ENCODE measurements around the gene RAD50.
A peak's percentile ranks its signal among the peaks of the same experiment; 100 is the strongest.

The RAD50 gene

GRCh38 chr5:132673939-132674630 is 117.3 kb downstream of the RAD50 start, which contains the start of gene IL4:
IL4 (plus strand) TSS chr5:132673989; CDS start chr5:132674051, 62 bp downstream.
- Histone ChIP-seq H3K36me3 (ENCODE audit: control insufficient read depth in 5 of 5, insufficient read depth in 5 of 5, low read length in 5 of 5) (no peaks in the 10 kb centered on the region), H3K27ac (ENCODE audit: low read depth, low read length) (no peak within 1 kb of the TSS), H3K9ac (ENCODE audit: low read length in 5 of 5) (peak within 1 kb of the TSS in 1 of 5 donors; percentile 14), H3K27me3 (ENCODE audit: control insufficient read depth in 5 of 5, insufficient read depth in 4 of 5, low read length in 5 of 5) (no peaks in the 10 kb centered on the region), H3K9me3 (ENCODE audit: control insufficient read depth in 5 of 5, low read length in 5 of 5) (no peaks in the 10 kb centered on the region), H3K4me1 (ENCODE audit: control insufficient read depth in 5 of 5, insufficient read depth in 5 of 5, low read length in 5 of 5) (peaks cover 0 to 22% (median 12%) of the 10 kb centered on the region in 5 donors), H3K4me3 (ENCODE audit: low read depth in 1 of 5, low read length in 5 of 5) (no peak within 1 kb of the TSS)

DNA sequence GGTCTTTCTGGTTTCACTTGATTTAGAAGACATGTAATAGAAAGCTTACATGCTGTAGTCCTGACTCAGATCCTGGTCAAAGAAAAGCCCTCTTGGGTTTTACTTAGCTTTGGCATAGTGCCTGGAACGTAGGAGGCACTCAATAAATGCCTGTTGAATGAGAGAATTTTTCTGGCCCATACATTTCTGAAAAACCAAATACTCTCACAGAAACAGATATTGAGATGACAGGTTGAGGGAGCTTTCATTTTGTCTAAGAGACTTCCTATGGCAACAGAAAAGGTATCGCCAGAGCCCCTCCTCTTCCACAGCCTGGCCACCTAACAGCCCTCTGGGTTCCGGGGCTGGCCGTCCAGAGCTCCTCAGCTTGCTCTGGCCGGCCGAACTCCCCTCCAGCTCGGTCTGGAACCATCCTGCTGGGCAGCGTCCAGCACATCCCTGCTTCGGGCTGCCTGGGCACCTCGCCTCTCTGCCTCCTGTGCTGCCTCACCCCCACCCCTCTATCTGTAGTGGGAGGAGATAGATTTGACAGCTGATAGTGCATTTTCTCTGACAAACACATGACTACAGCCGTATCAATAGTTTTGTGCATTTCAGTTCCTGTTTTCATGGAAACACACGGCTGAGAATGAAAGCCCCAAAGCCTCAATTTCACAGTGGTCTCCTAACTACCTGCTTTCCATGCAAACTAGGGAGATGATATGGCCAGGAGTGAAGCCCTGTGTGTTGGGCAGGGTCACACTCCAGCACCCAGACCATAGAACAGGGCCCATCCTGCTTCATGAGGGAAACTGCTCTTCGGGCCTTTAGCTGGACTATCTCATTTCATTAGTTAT is 118.1 kb downstream of the RAD50 start:
- Histone ChIP-seq H3K27me3 (ENCODE audit: control insufficient read depth in 5 of 5, insufficient read depth in 4 of 5, low read length in 5 of 5) (no peaks in the 10 kb centered on the region), H3K36me3 (ENCODE audit: control insufficient read depth in 5 of 5, insufficient read depth in 5 of 5, low read length in 5 of 5) (no peaks in the 10 kb centered on the region), H3K4me1 (ENCODE audit: control insufficient read depth in 5 of 5, insufficient read depth in 5 of 5, low read length in 5 of 5) (peaks cover 0 to 22% (median 12%) of the 10 kb centered on the region in 5 donors), H3K9ac (ENCODE audit: low read length in 5 of 5) (peak overlapping the region in 1 of 5 donors; percentile 14), H3K27ac (ENCODE audit: low read depth, low read length) (no peak overlapping the region), H3K9me3 (ENCODE audit: control insufficient read depth in 5 of 5, low read length in 5 of 5) (no peaks in the 10 kb centered on the region), H3K4me3 (ENCODE audit: low read depth in 1 of 5, low read length in 5 of 5) (no peak overlapping the region)

- no peak overlapping the region for H3K4me3 ChIP-seq (ENCODE audit: low read depth in 1 of 5, low read length in 5 of 5)
- H3K27ac ChIP-seq (ENCODE audit: low read depth, low read length): no peak overlapping the region
- no peaks in the 10 kb centered on the region for H3K9me3 ChIP-seq (ENCODE audit: control insufficient read depth in 5 of 5, low read length in 5 of 5)
- H3K4me1 ChIP-seq (ENCODE audit: control insufficient read depth in 5 of 5, insufficient read depth in 5 of 5, low read length in 5 of 5): peaks cover 0 to 22% (median 12%) of the 10 kb centered on the region in 5 donors
- no peak overlapping the region for H3K9ac ChIP-seq (ENCODE audit: low read length in 5 of 5)
- no peaks in the 10 kb centered on the region for H3K36me3 ChIP-seq (ENCODE audit: control insufficient read depth in 5 of 5, insufficient read depth in 5 of 5, low read length in 5 of 5)
- no peaks in the 10 kb centered on the region for H3K27me3 ChIP-seq (ENCODE audit: control insufficient read depth in 5 of 5, insufficient read depth in 4 of 5, low read length in 5 of 5)
Observed at GRCh38 chr5:132675936-132676689, 119.3 kb downstream of the RAD50 start.

DNA sequence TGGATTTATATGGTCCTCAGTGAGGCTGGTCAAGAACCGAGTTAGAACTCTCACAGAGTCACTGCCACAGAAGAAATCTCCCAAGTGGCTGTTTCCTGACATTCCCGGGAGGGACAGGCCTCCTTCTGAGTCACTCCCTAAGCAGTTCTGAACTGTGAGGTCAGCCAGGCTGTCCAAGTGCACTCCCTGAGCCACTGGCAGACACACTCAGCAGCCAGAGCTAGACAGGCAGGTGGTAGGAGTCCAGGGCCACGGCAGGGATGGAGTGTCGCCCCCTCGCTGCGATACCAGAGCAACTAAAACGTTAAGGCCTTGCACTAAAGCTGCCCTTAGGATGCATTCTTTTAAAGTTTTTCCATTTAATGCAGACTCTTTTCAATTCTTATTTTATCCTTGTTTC is 120.4 kb downstream of the RAD50 start:
- Histone ChIP-seq H3K9ac (ENCODE audit: low read length in 5 of 5) (no peak overlapping the region), H3K4me3 (ENCODE audit: low read depth in 1 of 5, low read length in 5 of 5) (no peak overlapping the region), H3K27me3 (ENCODE audit: control insufficient read depth in 5 of 5, insufficient read depth in 4 of 5, low read length in 5 of 5) (no peaks in the 10 kb centered on the region), H3K36me3 (ENCODE audit: control insufficient read depth in 5 of 5, insufficient read depth in 5 of 5, low read length in 5 of 5) (no peaks in the 10 kb centered on the region), H3K4me1 (ENCODE audit: control insufficient read depth in 5 of 5, insufficient read depth in 5 of 5, low read length in 5 of 5) (peaks cover 0 to 22% (median 12%) of the 10 kb centered on the region in 5 donors), H3K9me3 (ENCODE audit: control insufficient read depth in 5 of 5, low read length in 5 of 5) (no peaks in the 10 kb centered on the region), H3K27ac (ENCODE audit: low read depth, low read length) (no peak overlapping the region)

DNA sequence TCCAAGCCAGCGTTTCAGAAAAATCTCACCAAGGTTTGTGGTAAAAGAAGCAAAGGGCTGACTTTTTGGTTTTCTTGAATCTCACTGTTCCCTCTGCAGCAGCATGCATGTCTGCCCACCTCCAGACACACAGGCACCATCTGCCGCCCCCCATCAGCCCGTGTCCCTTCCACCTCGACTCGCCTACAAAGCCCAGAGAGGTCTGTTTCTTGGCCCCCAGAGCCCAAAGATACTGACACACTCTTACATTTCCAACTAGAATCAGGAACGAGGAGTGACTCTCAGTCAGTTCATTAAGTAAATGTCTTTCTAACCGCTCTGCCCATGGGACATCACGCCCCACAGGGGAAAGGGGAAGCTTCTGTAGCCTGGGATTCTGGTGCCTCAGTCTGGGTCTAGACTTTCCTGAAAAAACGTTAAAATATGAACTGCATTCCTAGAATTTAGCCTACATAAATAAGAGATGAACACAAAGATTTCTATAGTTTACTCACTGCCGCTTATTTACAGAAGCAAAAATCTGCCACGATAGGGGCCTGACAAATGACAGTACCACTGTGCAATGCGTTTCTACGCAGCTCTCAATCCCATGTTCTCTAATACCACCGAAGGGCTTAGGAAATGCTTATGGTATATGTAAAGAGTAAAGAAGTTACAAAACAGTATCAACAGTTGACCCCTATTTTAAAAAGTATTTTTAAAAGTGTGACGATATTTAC is 121.1 kb downstream of the RAD50 start:
- Histone ChIP-seq H3K9ac (ENCODE audit: low read length in 5 of 5) (no peak overlapping the region), H3K9me3 (ENCODE audit: control insufficient read depth in 5 of 5, low read length in 5 of 5) (no peaks in the 10 kb centered on the region), H3K36me3 (ENCODE audit: control insufficient read depth in 5 of 5, insufficient read depth in 5 of 5, low read length in 5 of 5) (no peaks in the 10 kb centered on the region), H3K4me1 (ENCODE audit: control insufficient read depth in 5 of 5, insufficient read depth in 5 of 5, low read length in 5 of 5) (peaks cover 0 to 22% (median 12%) of the 10 kb centered on the region in 5 donors), H3K27ac (ENCODE audit: low read depth, low read length) (no peak overlapping the region), H3K27me3 (ENCODE audit: control insufficient read depth in 5 of 5, insufficient read depth in 4 of 5, low read length in 5 of 5) (no peaks in the 10 kb centered on the region), H3K4me3 (ENCODE audit: low read depth in 1 of 5, low read length in 5 of 5) (no peak overlapping the region)

DNA sequence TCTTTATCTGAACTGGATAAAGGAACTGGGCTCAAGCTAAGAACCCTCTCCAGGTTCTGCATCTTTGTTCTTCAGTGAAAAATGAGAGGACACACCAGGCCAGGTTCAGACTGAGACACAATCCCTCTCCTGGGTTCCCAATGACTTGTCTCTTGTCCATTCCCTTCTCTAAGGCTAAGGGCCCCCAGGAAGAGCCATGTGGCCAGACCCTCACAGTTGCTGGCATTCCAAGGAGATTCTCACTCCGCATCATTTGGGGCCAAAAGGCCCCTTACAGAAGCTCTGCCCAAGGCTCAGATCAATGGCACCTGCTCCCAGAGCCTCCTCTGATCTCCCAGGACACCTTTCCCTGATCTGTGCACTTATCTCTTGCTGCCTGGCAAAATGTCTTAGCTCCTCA is 122.0 kb downstream of the RAD50 start:
- Histone ChIP-seq H3K36me3 (ENCODE audit: control insufficient read depth in 5 of 5, insufficient read depth in 5 of 5, low read length in 5 of 5) (no peaks in the 10 kb centered on the region), H3K9me3 (ENCODE audit: control insufficient read depth in 5 of 5, low read length in 5 of 5) (no peaks in the 10 kb centered on the region), H3K27ac (ENCODE audit: low read depth, low read length) (no peak overlapping the region), H3K4me3 (ENCODE audit: low read depth in 1 of 5, low read length in 5 of 5) (no peak overlapping the region), H3K27me3 (ENCODE audit: control insufficient read depth in 5 of 5, insufficient read depth in 4 of 5, low read length in 5 of 5) (no peaks in the 10 kb centered on the region), H3K9ac (ENCODE audit: low read length in 5 of 5) (no peak overlapping the region), H3K4me1 (ENCODE audit: control insufficient read depth in 5 of 5, insufficient read depth in 5 of 5, low read length in 5 of 5) (peaks cover 0 to 22% (median 12%) of the 10 kb centered on the region in 5 donors)

- no peaks in the 10 kb centered on the region for H3K36me3 ChIP-seq (ENCODE audit: control insufficient read depth in 5 of 5, insufficient read depth in 5 of 5, low read length in 5 of 5)
- no peaks in the 10 kb centered on the region for H3K9me3 ChIP-seq (ENCODE audit: control insufficient read depth in 5 of 5, low read length in 5 of 5)
- no peak overlapping the region for H3K27ac ChIP-seq (ENCODE audit: low read depth, low read length)
- H3K9ac ChIP-seq (ENCODE audit: low read length in 5 of 5): no peak overlapping the region
- no peak overlapping the region for H3K4me3 ChIP-seq (ENCODE audit: low read depth in 1 of 5, low read length in 5 of 5)
- H3K4me1 ChIP-seq (ENCODE audit: control insufficient read depth in 5 of 5, insufficient read depth in 5 of 5, low read length in 5 of 5): peaks cover 0 to 19% (median 12%) of the 10 kb centered on the region in 5 donors
- H3K27me3 ChIP-seq (ENCODE audit: control insufficient read depth in 5 of 5, insufficient read depth in 4 of 5, low read length in 5 of 5): no peaks in the 10 kb centered on the region
Observed at GRCh38 chr5:132679166-132679565, 122.4 kb downstream of the RAD50 start.

- peaks cover 0 to 14% (median 8%) of the 10 kb centered on the region in 5 donors for H3K4me1 ChIP-seq (ENCODE audit: control insufficient read depth in 5 of 5, insufficient read depth in 5 of 5, low read length in 5 of 5)
Observed at GRCh38 chr5:132679717-132680380, 123.1 kb downstream of the RAD50 start.

GRCh38 chr5:132680780-132681475 is 124.2 kb downstream of the RAD50 start:
- no peaks in the 10 kb centered on the region for H3K9me3 ChIP-seq (ENCODE audit: control insufficient read depth in 5 of 5, low read length in 5 of 5)
- H3K9ac ChIP-seq (ENCODE audit: low read length in 5 of 5): no peak overlapping the region
- H3K4me1 ChIP-seq (ENCODE audit: control insufficient read depth in 5 of 5, insufficient read depth in 5 of 5, low read length in 5 of 5): peaks cover 0 to 11% (median 6%) of the 10 kb centered on the region in 5 donors
- H3K4me3 ChIP-seq (ENCODE audit: low read depth in 1 of 5, low read length in 5 of 5): no peak overlapping the region
- no peaks in the 10 kb centered on the region for H3K27me3 ChIP-seq (ENCODE audit: control insufficient read depth in 5 of 5, insufficient read depth in 4 of 5, low read length in 5 of 5)
- no peak overlapping the region for H3K27ac ChIP-seq (ENCODE audit: low read depth, low read length)
- no peaks in the 10 kb centered on the region for H3K36me3 ChIP-seq (ENCODE audit: control insufficient read depth in 5 of 5, insufficient read depth in 5 of 5, low read length in 5 of 5)

More at GRCh38 chr5:132679717-132680380, 123.1 kb downstream of the RAD50 start:
- H3K4me3 ChIP-seq (ENCODE audit: low read depth in 1 of 5, low read length in 5 of 5): no peak overlapping the region
- no peaks in the 10 kb centered on the region for H3K9me3 ChIP-seq (ENCODE audit: control insufficient read depth in 5 of 5, low read length in 5 of 5)
- no peaks in the 10 kb centered on the region for H3K27me3 ChIP-seq (ENCODE audit: control insufficient read depth in 5 of 5, insufficient read depth in 4 of 5, low read length in 5 of 5)
- H3K36me3 ChIP-seq (ENCODE audit: control insufficient read depth in 5 of 5, insufficient read depth in 5 of 5, low read length in 5 of 5): no peaks in the 10 kb centered on the region
- no peak overlapping the region for H3K9ac ChIP-seq (ENCODE audit: low read length in 5 of 5)
- H3K27ac ChIP-seq (ENCODE audit: low read depth, low read length): no peak overlapping the region
